Measurements from ENCODE around the gene EVA1C.

Gene EVA1C

DNA sequence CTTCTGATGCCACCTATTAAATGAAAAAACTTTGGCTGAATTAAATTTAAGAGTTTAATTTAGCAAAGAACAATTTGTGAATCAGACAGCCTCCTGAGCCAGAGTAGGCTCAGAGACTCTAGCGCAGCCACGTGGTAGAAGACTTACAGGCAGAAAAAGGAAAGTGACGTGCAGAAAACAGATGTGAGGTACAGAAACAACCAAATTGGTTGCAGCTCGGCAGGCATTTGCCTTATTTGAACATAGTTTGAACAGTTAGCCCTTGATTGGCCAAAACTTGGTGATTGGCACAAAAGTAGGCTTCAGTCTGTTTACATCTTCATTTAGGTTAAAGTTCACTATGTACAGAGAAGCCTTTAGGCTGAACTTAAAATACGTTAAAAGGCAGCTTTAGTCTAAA lies 149.9 kb downstream of the EVA1C start:
- DNase-seq (ENCODE audit: low read depth in 2 of 2): no peak

DNA sequence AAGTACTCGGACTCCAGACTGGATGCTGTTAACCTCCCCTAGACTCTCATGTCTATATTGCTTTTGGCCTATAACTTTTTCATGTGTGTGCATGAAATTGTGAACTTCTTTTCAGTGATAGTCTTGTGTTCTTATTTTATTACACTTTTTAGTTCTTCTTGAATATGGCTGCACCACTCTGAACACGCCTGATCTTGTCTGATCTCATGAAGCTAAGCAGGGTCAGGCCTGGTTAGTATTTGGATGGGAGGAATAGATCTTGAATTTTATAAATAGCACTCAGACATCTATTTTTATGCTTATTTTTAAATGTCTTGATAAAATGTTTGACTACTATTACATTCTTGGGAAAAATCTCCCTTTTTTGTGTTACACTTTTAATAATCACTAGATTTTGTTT lies 150.4 kb downstream of the EVA1C start:
- DNase-seq (ENCODE audit: low read depth in 2 of 2): no peak

Measured in stimulated activated CD4-positive, alpha-beta T cell treated with anti-CD3 and anti-CD28 coated beads, Interleukin-15, amount 100 ng/mL, for 48 hours (primary cell).